ENCODE data around the gene IGSF9B.
"Not testable (repeated sequence)": the region's sequence is repeated elsewhere in the genome, so short reads cannot be mapped to it uniquely, and the experiment has no call there.

The IGSF9B gene, protein sequence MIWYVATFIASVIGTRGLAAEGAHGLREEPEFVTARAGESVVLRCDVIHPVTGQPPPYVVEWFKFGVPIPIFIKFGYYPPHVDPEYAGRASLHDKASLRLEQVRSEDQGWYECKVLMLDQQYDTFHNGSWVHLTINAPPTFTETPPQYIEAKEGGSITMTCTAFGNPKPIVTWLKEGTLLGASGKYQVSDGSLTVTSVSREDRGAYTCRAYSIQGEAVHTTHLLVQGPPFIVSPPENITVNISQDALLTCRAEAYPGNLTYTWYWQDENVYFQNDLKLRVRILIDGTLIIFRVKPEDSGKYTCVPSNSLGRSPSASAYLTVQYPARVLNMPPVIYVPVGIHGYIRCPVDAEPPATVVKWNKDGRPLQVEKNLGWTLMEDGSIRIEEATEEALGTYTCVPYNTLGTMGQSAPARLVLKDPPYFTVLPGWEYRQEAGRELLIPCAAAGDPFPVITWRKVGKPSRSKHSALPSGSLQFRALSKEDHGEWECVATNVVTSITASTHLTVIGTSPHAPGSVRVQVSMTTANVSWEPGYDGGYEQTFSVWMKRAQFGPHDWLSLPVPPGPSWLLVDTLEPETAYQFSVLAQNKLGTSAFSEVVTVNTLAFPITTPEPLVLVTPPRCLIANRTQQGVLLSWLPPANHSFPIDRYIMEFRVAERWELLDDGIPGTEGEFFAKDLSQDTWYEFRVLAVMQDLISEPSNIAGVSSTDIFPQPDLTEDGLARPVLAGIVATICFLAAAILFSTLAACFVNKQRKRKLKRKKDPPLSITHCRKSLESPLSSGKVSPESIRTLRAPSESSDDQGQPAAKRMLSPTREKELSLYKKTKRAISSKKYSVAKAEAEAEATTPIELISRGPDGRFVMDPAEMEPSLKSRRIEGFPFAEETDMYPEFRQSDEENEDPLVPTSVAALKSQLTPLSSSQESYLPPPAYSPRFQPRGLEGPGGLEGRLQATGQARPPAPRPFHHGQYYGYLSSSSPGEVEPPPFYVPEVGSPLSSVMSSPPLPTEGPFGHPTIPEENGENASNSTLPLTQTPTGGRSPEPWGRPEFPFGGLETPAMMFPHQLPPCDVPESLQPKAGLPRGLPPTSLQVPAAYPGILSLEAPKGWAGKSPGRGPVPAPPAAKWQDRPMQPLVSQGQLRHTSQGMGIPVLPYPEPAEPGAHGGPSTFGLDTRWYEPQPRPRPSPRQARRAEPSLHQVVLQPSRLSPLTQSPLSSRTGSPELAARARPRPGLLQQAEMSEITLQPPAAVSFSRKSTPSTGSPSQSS (N-terminal part only)

DNA sequence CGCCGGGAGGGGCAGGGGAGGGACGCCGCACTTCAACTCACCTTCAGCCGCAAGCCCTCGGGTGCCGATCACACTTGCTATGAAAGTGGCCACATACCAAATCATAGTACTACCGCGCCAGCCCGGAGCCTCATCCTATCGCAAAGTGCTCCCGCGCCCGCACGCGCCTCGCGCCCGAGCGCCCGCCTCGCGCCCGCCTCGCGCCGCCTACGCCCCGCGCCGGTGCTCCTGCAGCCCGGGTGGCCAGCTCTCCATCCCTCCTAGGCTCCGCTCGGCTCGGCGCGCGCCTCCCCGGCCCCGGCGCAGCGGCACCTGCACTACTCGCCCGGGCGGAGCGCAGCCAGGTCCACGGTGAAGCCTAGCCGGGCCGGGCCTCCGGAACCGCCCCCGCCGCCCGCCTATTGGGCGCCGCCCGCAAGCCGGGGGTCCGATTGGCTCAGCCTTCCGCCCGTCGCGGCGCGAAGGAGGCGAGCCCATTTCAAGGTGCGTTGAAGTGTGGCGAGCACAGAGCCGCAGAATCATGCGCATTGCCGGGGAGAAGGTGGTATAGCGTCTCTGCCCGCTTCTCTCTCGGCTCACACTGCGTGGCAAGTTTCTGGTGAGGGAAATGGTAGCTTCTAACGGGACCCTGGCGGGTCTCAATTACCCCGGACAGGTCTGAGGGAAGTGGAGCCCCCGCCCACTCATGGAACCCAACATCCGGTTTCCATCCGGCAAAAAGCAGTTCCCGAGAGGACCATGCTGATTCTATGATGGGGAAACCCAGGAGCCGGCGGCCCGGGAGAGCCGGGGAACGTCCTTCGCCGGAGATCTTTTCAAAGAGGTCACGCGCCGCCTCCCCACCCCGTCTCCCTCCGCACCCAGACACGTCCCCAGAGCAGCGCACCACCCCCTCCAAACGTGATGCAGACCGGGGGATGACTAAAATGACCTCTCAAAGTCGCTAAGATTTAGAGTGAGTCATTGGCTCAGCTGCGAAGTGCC, at the start of gene IGSF9B:
IGSF9B (minus strand) TSS at position 319 of the 984 bp plus-strand sequence; CDS start at position 105, 214 bp downstream.
- peak; percentile 79 for DNase-seq

DNA sequence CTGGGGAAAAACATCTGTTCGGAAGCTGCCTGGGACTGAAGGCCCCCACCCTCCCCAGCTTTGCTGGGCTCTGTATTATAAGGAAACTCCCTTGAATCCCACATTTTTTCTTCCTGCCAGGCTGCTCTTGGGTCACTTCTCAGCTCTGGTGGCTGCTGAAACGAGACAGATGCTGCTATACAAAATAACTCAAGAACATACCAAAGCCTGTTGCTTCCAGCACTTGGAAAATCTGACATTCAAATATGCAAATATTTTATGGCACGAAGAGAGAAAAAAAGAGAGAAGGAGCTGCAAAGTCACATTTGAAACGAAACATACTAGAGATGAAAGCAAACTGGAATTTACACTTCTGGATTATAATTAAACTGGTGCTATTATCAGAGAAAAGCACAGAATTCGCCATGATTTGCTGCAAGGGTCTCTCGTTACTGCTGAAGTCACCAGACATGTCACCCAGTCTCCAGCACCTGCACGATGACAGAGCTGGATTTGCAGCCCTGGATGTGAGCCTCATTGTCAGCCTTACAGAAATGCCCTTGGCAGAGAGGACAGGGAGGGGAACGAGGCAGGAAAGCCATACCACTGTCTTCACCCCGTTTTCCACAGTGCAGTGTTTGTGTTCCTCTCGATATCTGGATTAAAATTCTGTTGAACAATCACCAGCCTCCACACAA, 47.9 kb upstream of the IGSF9B start:
- DNase-seq: no peak

DNA sequence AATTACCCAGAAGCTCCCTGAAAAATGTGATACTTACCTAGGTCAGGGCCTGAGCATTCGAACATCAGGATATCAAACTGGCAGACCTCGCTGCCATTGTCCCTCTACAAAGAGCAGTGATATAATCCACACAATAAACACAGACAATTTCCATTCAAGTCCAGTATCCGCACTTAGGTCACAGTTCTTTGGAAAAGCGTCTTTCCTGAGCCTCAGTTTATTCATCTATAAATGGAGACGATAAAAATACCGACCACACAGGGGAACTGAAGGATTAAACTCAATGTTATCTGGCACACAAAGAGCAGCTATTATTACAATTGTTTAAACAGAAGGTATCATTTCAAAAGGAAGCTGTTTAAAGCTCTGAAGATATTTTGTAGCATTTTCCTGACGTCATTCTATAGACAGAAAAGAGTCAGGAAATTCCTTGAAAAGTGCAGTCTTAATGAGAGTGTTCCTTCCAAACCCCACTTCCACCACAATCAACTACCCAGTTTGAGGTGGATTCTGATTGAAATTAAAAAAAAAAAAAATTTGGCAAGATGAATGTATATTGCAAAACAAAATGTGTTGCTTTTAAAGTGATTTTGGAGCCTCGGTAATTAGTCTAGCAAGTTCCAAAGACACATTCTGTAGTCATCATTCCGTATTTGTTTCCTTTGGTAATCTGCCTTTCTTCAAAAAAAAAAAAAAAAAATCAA, 47.2 kb upstream of the IGSF9B start:
- no peak for DNase-seq

DNA sequence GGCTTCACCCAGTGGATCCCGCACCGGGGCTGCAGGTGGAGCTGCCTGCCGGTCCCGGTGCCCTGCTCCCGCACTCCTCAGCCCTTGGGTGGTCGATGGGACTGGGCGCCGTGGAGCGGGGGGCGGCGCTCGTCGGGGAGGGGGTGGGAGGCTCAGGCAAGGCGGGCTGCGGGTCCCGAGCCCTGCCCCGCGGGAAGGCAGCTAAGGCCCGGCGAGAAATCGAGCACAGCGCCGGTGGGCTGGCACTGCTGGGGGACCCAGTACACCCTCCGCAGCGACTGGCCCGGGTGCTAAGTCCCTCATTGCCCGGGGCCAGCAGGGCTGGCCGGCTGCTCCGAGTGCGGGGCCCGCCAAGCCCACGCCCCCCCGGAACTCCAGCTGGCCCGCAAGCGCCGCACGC, 46.1 kb upstream of the IGSF9B start:
- DNase-seq: not testable (repeated sequence)

DNA sequence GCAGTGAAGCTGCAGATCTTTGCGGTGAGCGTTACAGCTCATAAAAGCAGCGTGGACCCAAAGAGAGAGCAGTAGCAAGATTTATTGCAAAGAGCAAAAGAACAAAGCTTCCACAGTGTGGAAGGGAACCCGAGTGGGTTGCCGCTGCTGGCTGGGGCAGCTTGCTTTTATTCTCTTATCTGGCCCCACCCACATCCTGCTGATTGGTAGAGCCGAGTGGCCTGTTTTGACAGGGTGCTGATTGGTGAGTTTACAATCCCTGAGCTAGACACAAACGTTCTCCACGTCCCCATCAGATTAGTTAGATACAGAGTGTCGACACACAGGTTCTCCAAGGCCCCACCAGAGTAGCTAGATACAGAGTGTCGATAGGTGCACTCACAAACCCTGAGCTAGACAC, 45.6 kb upstream of the IGSF9B start:
- not testable (repeated sequence) for DNase-seq

DNA sequence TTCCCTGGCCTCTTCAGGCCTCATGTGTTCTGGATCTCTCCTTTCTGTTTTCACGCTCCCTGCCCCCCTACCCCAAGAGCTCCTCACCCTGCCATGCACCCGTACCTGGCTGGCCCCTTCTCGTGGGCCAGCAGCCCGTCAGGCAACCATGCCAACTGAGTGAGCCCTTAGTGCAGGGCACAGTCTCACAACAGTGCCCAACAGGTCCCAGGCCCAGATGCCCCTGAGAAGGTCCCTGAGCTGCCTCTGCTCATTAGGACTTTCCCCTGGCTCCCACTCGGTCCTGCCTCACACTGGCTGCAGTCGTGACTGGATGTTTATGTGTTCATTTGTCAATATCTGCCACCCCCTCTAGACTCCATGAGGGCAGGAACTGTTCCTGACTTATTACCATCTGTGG, 44.8 kb upstream of the IGSF9B start:
- DNase-seq: no peak

DNA sequence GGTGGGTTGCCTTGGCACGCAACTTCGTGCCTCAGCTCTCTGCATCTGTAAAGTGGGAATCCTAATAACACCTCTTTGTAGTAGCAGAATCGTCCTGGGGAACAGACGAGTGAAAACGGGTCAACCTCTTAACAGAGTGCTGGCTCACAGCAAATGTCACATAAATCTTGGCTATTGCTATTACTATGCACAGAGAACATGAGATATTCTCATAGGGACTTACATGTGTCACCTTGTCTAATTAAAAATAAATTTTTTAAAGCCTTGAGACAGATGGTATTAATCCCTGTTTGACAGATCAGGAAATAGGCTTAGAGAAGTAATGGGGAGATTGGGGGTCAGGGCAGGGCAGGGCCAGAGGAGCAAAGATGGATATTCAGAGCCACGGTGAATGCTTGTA, 44.3 kb upstream of the IGSF9B start:
- DNase-seq: no peak

DNA sequence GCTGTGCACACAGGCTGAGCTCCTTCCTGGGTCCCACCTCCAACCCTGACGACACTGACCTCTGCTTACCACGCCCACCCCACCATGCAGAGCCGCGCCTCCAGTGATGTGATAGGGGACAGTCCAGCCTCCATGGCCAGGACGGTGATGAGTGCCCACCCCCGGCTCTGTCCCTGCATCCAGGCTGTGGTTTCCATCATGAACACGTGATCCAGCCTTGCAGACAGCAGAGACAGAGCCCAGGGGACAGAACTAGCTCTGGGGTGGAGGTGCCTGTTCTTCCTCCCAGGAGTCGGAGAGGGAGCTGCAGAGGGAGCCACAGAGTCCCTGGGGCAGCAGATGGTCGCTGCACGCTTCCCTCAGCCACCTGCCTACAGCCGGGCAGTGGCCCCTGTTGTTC, 42.6 kb upstream of the IGSF9B start:
- no peak for DNase-seq

DNA sequence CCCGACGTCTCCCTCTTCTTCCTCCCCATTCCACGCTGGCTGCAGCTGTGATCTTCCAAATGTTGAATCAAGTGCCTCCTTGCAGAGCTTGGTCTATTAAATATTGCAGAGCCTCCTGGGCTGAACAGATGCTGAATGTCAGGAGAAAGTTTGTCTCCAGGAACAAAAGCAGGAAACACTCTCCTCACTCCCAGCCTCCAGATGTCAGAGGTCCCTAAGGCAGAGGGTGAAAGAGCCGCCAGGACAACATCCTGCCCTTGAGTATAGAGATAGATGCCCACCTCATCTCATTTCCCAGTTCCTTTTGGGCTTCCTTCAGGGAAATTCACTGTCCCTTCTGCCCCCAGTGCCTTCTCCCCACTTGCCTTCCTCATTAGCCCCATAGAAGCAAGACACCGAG, 40.8 kb upstream of the IGSF9B start:
- no peak for DNase-seq

DNA sequence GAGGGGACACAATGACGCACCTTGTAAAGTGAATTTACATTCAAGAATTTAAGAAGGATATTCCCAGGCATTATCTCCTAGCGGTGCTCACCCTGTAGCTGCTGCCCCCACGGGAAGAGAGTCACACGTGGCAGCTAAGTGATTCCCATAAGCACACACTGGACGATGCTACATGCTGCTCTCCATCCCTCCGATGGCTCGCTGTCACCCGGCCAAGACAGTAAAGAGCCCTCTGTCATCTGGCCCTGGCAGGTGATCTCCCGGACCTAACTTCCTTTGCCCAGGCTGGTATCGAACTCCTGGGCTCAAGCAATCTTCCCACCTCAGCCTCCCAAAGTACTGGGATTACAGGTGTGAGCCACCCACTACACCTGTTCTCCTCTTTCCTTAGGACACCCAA, 39.9 kb upstream of the IGSF9B start:
- no peak for DNase-seq

DNA sequence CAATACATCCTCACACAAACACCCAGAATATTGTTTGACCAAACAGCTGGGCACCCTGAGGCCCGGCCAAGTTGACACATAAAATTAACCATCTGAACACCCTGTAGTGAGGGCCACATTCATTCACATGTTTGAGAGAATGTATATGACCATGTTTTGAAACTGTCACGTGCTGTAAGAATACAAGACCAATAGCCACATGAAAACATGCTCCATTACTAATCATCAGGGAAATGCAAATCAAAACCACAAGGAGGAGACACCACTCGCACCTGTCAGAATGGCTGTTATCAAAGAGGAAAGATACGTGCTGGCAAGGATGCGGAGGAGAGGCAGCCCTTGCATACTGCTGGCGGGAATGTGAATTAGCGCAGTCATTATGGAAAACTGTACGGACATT, 38.3 kb upstream of the IGSF9B start:
- no peak for DNase-seq

DNA sequence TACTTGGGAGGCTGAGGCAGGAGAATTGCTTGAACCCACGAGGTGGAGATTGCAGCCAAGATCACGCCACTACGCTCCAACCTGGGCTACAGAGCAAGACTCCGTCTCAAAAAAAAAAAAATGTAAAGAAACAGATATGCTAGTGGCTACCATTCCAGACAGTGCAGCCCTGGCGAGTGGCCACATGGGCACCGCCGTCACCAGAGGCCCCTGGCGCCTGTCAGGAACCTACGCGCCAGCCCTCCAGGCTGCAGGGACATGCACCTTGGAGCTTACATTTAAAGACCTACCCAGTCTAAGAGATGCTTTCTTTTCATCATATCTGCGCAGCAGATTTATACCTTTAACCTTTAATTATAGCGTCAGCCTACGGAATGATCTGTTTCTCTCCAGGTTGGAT, 37.2 kb upstream of the IGSF9B start:
- DNase-seq: no peak

DNA sequence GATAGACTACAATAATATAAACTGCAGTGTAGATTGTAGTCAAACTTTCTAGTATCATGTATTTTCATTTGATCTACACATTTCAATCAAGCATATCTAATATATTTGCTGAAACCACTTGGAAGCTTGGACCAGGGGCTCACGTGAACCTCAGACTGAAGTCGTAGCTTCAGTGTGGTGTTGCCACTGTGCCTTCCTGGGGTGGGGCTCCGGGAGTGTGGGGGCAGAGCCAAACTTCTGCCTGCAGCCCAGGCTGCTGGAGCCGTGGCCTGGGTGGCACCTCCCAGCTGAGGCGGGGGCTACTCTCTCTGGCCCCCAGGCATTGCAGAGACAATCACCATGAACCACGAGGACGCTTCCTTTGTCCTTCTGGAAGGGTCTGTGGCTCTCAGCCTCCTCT, 36.3 kb upstream of the IGSF9B start:
- no peak for DNase-seq

DNA sequence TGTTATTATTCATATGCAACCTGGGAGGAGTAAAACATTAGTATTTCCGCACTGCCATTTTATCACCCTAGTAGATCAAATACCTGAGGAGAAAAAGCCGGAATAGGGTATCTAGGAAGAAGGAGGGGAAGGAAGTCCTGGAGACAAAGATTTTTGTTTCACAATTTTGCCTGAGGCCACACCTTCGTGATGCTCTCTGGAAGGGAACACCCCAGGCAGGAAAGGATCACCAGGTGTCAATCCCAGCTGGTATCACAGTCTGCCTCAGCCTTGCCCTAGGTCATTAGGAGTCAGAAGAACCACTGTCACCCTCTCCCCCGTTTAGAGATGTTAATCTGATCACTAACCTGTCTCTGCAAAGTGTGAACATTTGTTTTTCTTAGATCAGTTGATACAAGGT, 35.4 kb upstream of the IGSF9B start:
- no peak for DNase-seq

DNA sequence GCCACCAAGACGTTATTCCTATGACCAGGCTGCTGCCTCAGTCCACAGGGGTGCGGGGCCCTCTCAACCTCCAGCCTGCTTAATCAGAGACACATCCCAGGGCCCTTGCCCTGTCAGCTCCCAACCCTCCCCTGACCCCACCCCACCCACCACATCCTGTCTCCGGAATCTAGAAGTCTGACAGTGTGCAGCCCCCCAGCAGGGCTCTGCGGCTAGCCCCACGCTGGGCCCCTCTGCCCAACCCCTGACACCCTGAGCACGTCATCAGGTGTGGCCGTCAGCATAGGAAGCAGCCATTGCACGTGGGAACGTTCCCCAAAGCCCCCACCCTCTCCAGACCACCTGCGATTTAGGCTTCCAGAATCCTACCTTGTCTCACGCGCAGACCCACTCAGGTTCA, 34.3 kb upstream of the IGSF9B start:
- DNase-seq: no peak

DNA sequence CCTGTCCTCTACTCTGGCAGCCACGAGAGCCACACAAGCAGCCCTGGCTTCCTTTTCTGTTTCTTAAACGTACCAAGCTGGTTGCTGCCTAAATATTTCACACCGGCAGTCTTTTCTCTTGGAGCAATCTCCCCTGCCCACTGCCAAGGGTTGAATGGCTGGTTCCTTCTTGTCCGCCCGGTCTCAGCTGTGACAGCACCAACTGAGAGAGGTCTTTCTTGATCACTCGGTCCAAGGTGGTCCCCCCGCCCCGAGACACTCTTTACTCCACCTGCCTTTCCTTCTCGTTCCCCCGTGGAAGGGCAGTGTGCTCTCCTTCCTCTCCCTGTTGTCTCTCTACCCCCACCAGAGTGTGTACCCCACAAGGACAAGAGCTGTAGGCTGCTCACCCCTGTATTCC, 33.7 kb upstream of the IGSF9B start:
- no peak for DNase-seq

DNA sequence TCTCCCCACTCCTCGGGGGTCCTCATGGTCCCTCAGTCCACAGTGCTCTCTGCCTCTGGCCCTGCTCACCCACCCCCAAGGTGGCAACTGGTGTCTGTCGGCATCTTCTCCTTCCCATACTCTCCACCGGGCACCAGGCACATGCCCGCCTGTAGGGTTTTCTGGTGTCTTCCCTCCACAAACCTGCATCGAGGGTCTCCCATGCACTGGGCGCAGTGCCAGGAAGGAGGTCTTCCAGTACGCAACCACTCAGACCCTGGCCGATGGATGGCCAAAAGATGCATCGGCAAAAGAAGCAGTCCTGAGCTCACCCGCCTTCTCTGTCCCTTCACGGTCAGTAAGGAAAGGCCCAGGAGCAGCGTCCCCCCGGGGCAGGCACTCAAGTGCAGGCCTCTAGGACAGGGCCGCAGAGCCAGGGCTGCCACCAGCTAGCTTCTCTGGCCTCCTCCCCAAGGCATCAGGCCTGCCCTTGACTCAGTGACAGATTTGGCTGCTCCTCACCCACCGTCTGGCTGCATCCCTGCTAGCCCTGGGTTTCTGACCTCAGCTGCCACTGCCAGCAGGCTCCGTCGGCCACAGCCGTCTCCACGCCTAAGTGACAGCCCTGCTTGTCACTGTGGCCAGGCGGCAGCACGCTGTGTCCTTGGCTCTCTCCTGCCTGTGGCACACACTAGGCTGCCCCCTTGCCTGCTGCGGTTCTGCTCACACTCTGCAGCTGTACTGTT, 32.1 kb upstream of the IGSF9B start:
- no peak for DNase-seq

DNA sequence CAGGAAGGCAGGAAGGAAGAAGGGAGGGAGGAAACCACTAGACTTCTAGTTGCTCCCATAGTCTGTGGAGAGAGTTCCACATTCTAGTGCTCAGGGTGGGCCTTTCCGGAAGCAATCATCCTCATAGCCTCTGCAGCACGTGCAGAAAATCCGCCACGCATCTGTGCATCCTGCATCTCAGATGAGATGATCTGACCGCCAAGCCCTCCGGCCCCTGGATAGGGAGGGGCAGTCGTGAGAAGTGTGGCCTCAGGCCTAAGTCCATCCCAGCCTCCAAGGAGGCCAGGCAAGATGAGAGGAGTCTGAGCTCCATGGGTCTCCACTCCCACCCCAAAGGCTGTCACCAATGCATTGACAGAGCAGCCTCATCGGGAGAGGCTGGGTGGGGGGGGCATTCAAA, 30.4 kb upstream of the IGSF9B start:
- no peak for DNase-seq

DNA sequence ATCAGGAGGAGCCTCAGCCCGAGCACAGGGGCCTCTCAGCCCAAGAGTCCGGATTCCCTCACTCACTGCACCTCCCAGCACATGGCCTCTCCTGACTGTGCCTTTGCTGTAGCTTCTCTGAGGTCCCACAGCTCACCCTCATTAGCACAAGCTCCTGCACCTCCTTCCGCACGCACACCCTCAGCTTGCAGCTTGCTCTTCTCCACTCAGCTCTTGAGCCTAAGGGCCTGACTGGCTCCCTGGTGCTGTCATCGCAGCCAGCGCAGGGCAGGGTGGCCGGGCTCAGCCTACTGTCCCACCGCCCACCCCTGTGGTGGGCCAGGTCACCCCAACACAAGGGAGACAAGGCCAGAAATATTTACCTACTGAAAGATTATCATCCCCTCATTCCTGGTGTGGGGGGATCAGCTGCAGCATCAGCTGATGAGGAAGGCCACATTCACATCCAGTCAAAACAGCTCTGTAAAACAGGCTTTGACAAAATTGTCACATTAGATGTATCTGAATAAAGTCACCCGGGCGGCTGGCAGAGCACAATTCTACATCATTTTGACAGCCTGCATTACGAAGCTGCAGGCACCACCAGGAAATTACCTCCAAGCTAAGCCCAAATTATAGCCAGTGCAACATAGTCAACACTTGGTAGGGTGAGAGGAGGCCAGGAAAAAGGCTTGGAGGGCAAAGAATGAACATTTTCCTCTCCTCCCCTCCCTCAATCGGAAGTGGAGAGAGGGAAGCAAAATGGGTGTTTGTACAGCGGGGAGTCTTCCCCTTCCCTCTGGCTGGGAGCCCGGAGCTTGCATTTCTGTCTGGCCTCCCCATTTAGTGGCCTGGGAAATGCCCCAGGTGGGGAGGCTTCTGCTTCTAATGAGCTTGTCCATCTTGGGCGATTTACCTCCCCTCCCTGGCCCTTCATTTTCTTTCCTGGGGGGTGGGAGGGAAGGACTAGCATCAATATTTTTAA, 29.5 kb upstream of the IGSF9B start:
- DNase-seq: peak; percentile 32
